Stimulated activated CD8-positive, alpha-beta memory T cell treated with anti-CD3 and anti-CD28 coated beads, Interleukin-15, amount 100 ng/mL, for 4 hours (primary cell): ENCODE results near the gene PAIP2.
"Not testable (repeated sequence)": the region's sequence is repeated elsewhere in the genome, so short reads cannot be mapped to it uniquely, and the experiment has no call there.

Experiments used
- DNase-seq, 2 donors: peaks; one replicate each; pipeline ENCODE4 v3.0.0-alpha.2; 2020; ENCODE audit warnings: low read depth in 2 of 2

PAIP2 gene

GRCh38 chr5:139391570-139392323 lies 50.1 kb downstream of the PAIP2 start:
- no peak for DNase-seq

GRCh38 chr5:139392324-139392677 lies 50.6 kb downstream of the PAIP2 start:
- no peak for DNase-seq

GRCh38 chr5:139392678-139393496 lies 51.2 kb downstream of the PAIP2 start:
- DNase-seq = peak; percentile 55 to 57

- no peak for DNase-seq
Measured at GRCh38 chr5:139393497-139394122, 52.0 kb downstream of the PAIP2 start.

- DNase-seq = no peak
Measured at GRCh38 chr5:139394123-139394653, 52.5 kb downstream of the PAIP2 start.

GRCh38 chr5:139394654-139395566 lies 53.3 kb downstream of the PAIP2 start, which contains the start of gene PROB1:
Gene PROB1, minus strand, starts transcription at chr5:139395104. Its CDS starts 23 bp downstream, at chr5:139395081.
- no peak for DNase-seq

- no peak for DNase-seq
Measured at GRCh38 chr5:139395844-139396640, 54.4 kb downstream of the PAIP2 start.

- DNase-seq = no peak
Measured at GRCh38 chr5:139396691-139397090, 55.0 kb downstream of the PAIP2 start.

- no peak for DNase-seq
Measured at GRCh38 chr5:139397921-139398320, 56.3 kb downstream of the PAIP2 start.

GRCh38 chr5:139399501-139400121 lies 58.0 kb downstream of the PAIP2 start:
- no peak for DNase-seq

GRCh38 chr5:139401546-139401945 lies 59.9 kb downstream of the PAIP2 start:
- DNase-seq = no peak

- DNase-seq = no peak
Measured at GRCh38 chr5:139402561-139403158, 61.0 kb downstream of the PAIP2 start.

GRCh38 chr5:139403418-139403786 lies 61.7 kb downstream of the PAIP2 start:
- no peak for DNase-seq

GRCh38 chr5:139403787-139404483 lies 62.3 kb downstream of the PAIP2 start, which contains the start of gene SPATA24:
Gene SPATA24, minus strand, starts transcription at chr5:139404089. Its CDS starts 29 bp downstream, at chr5:139404060.
- DNase-seq = peak; percentile 96

GRCh38 chr5:139404484-139404840 lies 62.8 kb downstream of the PAIP2 start:
- no peak for DNase-seq

GRCh38 chr5:139406963-139407362 lies 65.3 kb downstream of the PAIP2 start:
- DNase-seq = no peak

GRCh38 chr5:139407517-139407916 lies 65.9 kb downstream of the PAIP2 start:
- no peak for DNase-seq

GRCh38 chr5:139408191-139408590 lies 66.5 kb downstream of the PAIP2 start:
- no peak for DNase-seq

- DNase-seq = not testable (repeated sequence)
Measured at GRCh38 chr5:139409116-139409515, 67.5 kb downstream of the PAIP2 start.
